Head of caudate nucleus (tissue), 42 donors: ENCODE measurements around the gene TMEM86A.

Experiments
- DNase-seq, 42 donors: peaks; one replicate each; pipeline versions ENCODE4 v3.0.0 to v3.0.0-alpha.2; 2020 to 2021; ENCODE audit warnings: mixed read lengths in 7 of 42
- intact Hi-C: fragments of 100-400 bp; cut with DNase I; formaldehyde crosslinking; loops from one replicate; pipeline ENCODE4 v1.15.0; 2022

TMEM86A gene

DNA sequence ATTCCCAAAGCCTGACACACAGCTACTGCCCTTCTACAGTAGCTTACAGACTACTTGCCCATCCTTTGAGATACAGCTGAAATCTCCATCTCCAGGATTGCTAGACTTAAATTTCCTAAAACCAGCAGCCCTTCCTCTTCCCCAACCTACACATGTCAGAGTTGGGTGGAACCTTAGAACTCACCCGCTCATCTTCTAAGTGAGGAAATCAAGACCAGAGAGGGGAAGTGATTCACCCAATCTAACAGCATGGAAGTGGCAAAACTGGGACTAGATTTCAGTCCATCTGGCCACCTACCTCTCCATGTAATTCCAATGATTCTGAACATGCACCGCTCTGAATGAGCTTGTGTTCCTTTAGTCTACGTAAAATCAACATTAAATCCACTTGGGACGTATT is 1.0 kb upstream of the TMEM86A start:
- no peak for DNase-seq
- intact Hi-C loops, result loop anchor here (5.0 kb wide), 1 partner anchor 65 kb away; the partner anchor contains the start of gene SPTY2D1

DNA sequence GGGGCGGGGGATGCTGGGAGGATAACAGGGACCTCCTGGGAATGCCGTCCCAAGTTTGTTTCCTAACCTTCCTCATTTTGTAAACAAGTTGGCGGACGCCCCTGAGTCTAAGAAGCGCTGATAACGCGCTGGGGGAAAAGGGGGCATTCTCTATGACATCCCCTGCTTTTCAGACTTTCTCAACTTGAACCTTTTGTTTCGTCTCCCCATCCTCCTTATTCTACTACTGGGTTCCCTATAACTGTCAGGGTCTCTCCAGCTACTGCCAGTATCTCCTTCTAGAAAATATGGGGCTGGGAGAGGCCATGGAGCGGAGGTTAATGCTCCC is 654 bp downstream of the TMEM86A start:
- intact Hi-C loops, result loop anchor here (5.0 kb wide), 1 partner anchor 67 kb away; the partner anchor contains the start of gene SPTY2D1
- DNase-seq, result no peak

- peak in 32 of 42 donors; percentile 18 to 72 (median 50) for DNase-seq
- intact Hi-C loops, result loop anchor here (5.0 to 10.0 kb wide), 2 partner anchors 68 to 175 kb away; partner anchors contain the start of genes SPTY2D1 and TSG101
Observed at GRCh38 chr11:18699848-18700261, 1.3 kb downstream of the TMEM86A start.

DNA sequence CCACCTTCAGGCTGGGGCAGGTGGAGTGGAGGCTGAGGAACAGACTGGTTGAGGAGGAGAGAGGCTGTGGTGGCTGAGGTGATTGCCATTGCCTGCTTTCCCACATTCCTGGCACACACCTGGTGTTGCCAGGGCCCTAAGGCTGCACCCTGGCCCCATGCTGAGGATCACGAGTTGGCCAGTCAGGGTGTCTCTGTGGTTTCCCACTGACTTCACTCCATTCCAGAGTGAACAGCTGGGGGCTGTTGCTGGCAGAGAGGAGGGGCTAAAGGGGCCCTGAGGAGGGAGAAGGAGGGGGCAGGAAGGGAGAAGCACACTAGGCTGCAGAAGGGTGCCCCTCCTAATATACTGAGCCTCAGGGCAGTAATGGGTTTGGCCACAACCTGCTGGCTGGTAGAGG is 1.8 kb downstream of the TMEM86A start:
- peak in 8 of 42 donors; percentile 8 to 50 (median 32) for DNase-seq
- intact Hi-C loops, result loop anchor here (10.0 kb wide), 1 partner anchor 176 kb away; the partner anchor contains the start of gene TSG101

GRCh38 chr11:18700872-18701271 is 2.3 kb downstream of the TMEM86A start:
- no peak for DNase-seq
- intact Hi-C loops, result loop anchor here (10.0 kb wide), 1 partner anchor 176 kb away; the partner anchor contains the start of gene TSG101

DNA sequence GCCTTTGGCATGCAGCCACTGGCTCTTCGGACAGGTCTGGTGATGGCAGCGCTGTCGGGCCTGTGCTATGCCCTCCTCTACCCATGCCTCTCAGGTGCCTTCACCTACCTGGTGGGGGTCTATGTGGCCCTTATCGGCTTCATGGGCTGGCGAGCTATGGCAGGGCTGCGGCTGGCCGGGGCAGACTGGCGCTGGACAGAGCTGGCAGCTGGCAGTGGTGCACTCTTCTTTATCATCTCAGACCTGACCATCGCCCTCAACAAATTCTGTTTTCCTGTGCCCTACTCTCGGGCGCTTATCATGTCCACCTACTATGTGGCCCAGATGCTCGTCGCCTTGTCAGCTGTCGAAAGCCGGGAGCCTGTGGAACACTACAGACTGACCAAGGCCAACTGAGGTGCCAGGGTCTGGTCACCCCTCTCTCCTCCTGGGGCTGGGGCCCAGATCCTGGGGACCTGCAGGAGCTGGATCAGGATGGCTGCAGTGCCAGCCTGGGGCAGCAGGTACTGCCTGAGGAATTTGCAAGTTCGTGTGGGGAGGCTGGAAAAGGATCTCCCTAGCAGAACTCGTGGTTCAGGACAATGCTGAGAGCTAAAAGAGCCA is 3.1 kb downstream of the TMEM86A start:
- DNase-seq, result no peak
- intact Hi-C loops, result loop anchor here (10.0 kb wide), 1 partner anchor 177 kb away; the partner anchor contains the start of gene TSG101

DNA sequence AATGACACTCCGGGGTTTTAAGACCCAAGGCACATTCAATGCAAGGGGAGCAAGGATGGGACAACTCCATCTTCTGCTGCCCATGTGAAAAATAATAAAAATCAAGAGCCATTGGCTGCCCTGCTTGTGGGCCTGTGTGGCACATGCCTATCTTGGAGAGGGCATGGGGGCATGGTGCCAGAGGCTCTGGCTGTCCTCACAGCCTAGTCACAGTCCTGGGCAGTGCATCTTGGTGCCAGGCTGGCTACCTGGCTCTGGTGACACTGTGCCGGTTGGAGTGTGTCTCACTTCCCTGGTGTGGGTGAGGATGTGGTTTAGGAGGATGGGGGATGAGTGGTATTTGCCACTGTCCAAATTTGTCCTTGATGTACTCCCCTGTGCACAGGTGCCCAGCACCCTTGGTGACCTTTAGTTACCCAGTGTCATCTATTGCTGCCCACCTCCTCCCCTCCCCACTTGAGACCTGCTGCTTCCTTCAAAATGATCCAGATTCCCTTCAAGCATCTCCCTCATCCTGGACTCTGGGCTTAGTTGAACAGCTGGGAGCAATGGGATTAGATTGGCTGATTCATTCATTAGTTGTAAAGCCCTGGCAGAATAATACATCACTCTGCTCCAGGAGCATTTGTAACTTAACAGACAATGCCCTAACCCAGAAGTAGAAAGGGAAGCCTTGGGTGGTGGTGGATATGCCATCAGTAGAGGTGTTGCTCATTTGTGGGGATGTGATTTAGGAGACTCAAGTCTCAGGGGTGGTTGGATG is 4.6 kb downstream of the TMEM86A start:
- DNase-seq, result peak in 5 of 42 donors; percentile 13 to 47 (median 28)
- intact Hi-C loops, result loop anchor here (10.0 kb wide), 1 partner anchor 178 kb away; the partner anchor contains the start of gene TSG101

DNA sequence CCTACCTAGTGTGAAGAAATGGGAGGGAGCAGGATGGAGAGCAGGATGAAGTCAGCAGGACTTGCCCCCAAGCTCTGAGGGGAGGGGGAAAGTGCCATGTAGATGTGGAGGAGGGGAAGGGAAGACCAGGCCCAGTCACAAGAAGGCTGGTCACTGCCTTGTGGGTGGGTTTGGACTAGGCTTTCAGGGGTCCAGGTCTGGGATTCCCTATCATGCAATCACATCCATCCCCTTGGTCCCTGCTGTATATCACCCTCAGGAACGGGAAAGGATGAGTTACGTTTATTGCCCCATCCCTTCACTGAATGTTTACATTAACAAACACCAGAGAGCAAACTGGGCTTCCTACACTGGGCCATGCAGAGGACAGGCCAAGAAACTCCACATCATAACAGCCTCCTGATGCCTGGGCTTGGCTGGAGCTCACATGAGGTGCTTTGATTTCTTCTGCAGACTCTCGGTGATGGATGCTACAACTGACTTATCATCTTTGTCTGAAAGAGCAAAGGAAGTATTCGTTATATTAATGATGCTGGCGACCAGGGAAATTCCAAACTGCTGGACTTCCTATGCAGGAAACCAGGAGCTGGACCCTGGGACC is 5.6 kb downstream of the TMEM86A start:
- intact Hi-C loops, result loop anchor here (10.0 kb wide), 1 partner anchor 179 kb away; the partner anchor contains the start of gene TSG101
- no peak for DNase-seq

- DNase-seq, result peak in 4 of 42 donors; percentile 11 to 44 (median 26)
Observed at GRCh38 chr11:18704698-18705097, 6.1 kb downstream of the TMEM86A start.

GRCh38 chr11:18705651-18706281 is 7.2 kb downstream of the TMEM86A start:
- intact Hi-C loops, result loop anchor here (10.0 kb wide), 1 partner anchor 181 kb away; the partner anchor contains the start of gene TSG101
- peak in 11 of 42 donors; percentile 11 to 63 (median 43) for DNase-seq

More at GRCh38 chr11:18704698-18705097, 6.1 kb downstream of the TMEM86A start:
- intact Hi-C loops, result loop anchor here (10.0 kb wide), 1 partner anchor 180 kb away; the partner anchor contains the start of gene TSG101

DNA sequence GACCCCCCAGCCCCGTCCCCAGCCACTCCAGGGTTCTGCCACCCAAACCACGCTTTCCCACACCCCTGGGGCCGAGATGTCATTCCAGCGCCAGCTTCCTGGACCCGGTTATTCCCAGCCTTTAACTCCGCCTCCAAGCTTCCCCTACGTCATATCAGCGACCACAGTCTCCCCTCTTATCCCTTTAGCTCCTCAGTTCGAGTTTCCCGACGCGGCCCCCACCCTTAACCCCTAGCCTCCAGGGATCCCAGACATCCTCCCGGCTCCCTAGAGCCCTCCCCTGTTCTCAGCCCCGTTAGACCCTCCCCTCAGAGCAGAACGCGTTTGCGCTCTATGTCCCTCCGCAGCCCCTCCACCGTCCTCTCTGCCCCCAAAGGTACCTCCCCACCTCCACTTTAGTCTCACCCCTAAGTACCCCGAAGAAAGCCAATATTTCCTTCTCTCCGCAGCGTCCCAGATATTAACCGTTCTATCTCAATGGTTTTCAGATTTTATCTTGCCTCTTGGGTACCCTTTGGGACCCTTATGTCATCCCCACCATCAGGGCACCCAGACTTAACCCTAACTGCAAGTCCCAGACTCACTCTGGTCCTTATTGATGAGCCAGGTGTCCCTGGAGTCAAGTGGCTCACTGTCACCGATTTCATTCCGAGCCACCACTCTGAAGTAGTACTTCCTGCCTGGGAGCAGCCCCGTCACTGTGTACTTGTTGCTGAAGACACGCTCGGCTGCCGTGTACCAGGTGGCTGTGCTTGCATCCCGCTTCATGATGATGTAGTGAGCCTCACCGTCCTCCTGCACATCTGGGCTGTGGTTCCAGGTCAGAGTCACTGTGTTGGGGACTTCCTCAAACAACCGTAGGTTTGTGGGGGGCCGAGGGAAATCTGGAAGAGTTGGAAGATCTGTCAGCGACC is 8.0 kb downstream of the TMEM86A start:
- intact Hi-C loops, result loop anchor here (10.0 kb wide), 1 partner anchor 182 kb away; the partner anchor contains the start of gene TSG101
- DNase-seq, result peak in 34 of 42 donors; percentile 36 to 86 (median 64)

GRCh38 chr11:18707811-18708340 is 9.3 kb downstream of the TMEM86A start:
- intact Hi-C loops, result loop anchor here (10.0 kb wide), 1 partner anchor 183 kb away; the partner anchor contains the start of gene TSG101
- DNase-seq, result no peak

DNA sequence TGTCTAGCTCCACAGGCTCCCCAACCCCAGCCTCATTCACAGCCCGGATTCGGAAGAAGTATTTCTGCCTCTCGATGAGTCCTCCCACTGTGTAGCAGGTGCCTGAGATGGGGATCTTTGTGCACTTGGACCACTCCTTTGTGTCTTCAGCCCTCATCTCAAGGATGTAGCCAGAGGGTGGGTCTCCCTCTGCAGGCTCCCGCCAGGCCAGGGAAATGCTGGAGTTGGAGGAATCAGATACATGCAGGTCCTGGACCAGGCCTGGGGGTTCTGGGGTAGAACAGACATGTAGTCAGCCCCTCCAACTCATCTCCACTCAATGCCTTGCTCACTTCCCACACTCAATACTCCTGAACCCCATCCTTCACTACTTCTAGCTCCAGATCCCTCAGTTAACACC is 10.8 kb downstream of the TMEM86A start:
- intact Hi-C loops, result loop anchor here (10.0 kb wide), 1 partner anchor 185 kb away; the partner anchor contains the start of gene TSG101
- no peak for DNase-seq

DNA sequence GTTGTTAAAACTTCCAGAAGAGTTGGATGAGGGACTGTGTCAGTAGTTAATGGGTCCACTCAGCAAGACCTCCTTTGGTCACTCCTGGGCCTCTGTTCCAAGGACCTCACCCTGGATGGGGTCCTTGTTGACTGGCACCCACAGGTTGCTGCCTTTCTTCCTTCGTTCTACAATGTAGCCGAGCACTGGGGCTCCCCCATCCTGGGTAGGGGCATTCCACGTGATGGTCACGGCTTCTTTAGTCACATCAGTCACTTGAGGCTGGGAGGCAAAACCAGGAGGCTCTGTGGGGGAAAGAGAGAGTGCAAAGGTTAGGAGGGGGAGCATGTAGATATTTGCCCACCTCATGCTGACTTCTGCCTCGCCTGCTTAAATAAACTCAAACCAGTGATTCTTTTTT is 12.0 kb downstream of the TMEM86A start:
- no peak for DNase-seq
- intact Hi-C loops, result no loop called here

DNA sequence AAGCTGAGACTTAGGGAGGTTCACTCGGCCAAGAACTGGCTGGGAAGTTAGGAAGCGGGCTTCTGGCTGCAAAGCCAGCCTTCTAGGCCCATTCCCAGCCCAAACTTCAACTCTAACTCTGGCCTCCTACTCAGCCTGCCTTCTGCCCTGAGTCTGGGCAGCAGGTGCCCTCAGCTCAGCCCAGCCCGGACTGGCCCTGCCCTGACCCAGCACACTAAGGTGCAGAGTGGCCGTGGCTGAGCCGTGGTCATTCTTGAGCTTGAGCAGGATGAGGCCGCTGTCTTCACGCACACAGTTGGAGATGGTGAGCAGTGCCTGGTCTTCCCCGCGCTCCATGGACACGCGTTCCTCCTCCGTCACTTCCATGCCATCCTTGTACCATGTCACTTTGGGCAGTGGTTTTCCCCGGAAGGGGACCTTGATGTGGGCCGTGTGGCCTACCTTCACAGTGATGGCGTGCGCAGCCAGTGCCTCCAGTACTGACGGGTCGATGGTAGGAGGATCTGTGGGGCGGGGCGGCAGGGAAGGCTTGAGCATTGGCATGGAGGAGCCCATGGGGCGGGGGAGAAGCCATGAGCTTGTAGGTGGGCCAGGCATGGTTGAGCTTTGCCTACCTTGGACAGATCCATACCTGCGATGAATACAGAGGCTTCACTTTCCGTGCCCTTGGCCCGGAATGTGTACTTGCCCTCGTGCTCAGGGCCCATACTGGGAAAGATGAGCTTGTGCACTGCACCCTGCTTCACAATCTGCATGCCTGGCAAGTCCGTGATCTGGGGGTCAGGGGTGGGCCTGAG is 15.3 kb downstream of the TMEM86A start:
- DNase-seq, result peak in 1 of 42 donors; percentile 12
- intact Hi-C loops, result no loop called here

DNA sequence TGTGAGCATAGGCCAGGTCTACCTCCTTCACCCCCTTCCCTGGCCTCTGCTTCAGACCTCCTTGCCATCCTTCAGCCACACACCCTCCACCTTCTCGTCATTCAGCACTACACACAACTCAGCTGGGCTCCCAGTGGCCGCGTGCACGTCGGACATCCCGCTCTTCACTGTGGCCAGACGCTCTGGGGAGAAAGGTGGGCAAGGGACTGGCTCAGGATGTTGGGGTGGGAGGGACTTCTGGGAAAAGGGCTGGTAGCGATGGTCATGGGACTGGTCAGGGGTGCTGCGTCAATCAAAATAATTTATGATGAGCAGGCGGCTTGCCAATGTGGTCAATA is 15.8 kb downstream of the TMEM86A start:
- intact Hi-C loops, result no loop called here
- peak in 1 of 42 donors; percentile 8 for DNase-seq

DNA sequence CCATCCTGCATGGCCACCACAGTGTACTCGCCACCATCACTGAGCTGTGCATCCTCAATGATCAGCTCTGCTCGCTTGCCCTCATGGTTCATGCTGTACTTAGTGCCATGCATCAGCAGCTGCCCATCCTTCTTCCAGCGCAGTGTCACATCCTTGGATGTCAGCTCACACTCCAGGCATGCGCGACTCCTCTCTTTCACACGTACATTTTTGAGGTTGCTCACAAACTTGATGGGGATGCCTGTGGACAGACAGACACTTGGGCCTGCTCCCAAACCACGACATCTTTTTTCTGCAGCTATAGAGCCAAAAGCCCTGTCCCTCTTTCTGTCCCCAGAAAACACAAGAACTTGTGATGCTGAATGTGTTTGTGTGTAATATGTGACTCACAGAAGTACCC is 16.9 kb downstream of the TMEM86A start:
- intact Hi-C loops, result no loop called here
- no peak for DNase-seq
